ENCODE measurements around the gene ACTL8.
"Not testable (repeated sequence)": the region's sequence is repeated elsewhere in the genome, so short reads cannot be mapped to it uniquely, and the experiment has no call there.

ACTL8 gene

DNA sequence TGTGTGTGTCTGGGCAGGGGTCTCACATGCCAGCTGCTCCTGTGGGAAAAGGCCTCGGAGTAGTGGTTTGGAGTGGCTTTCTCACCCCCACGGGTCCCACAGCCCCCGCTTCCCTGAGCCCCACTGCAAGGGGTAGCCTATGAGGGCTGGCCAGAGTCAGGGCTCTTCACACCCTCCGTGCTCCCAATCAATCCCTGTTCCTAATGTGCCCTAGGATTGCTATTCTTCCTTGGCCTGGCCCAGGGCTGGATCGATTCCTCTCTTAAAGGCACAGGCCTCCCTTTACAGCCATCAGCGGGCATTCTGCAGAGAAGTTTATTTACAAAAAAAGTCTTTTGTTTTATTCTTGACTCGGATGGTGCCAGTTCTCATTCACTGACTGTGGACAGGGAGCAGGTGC, 19.3 kb upstream of the ACTL8 start:
- DNase-seq, result no peak

DNA sequence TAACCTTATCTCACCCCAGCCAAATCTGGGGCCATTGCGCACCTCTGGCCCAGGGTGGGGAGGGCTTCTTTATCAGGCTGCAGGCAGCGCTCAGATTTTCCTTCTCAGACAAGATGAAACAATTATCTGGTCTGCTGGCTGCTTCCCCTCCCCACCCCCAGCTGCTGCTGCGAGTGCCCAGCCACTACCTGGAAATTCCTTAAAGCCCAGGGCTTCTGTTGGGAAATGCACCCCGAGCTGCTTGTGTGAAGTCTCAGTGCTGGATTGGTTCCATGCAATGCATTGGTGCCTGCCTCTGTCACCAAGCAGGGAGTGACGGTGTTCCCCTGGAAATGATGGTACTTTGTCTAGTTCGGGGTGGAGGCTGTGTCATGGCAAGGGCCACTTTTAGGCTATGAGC, 18.5 kb upstream of the ACTL8 start:
- no peak for DNase-seq

DNA sequence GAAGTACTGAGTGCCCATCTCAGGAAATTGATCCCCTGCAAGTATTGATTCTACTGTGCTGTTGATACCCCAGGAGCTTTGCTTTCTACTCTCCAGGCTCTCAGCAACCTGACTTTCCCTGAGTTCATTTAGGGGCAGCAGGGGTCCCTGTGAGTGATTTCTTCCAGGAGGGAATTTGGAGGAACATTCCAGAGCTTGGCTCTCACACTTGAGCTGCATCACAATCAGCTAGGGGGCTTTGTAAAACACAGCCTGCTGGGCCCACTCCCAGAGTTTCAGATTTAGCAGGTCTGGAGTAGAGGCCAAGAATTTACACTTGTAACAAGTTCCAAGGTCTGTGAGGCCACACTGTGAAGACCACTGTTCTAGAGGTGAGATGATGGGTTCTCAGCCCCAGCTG, 16.1 kb upstream of the ACTL8 start:
- no peak for DNase-seq

DNA sequence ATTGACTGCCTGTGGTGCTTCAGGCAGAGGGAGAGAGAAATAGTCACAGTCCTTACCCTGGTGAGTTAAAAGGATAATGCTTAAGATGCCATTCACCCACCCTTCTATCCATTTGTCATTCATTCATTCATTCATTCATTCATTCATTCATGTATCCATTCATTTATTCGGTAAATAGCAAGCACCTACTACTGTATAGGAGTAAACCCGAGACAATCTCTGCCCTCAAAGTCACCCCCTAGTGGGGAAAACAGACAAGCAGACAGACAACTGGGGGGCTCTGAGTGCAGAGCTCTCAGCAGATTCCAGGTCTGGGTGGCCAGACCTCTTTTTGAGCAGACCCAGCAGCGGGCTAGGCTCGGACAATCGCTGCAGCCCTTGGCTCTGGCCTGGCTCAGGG, 14.1 kb upstream of the ACTL8 start:
- DNase-seq, result no peak

DNA sequence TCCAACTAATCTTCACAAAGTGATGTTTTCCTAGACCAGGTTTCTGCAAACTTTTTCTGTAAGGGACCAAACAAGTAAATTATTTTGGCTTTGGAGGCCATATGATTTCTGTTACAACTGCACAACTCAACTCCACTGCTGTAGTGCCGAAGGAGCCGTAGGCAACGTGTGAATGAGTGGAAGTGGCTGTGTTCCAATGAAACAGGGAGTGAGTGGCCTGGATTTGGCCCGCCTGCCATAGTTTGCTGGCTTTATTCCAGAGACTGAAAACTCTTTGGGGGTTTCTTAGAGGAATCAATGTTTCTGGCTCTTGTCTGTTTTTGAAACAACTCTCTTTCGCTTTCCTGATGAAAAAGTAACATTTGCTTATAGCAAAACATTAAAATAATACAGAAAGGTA, 12.6 kb upstream of the ACTL8 start:
- no peak for DNase-seq

DNA sequence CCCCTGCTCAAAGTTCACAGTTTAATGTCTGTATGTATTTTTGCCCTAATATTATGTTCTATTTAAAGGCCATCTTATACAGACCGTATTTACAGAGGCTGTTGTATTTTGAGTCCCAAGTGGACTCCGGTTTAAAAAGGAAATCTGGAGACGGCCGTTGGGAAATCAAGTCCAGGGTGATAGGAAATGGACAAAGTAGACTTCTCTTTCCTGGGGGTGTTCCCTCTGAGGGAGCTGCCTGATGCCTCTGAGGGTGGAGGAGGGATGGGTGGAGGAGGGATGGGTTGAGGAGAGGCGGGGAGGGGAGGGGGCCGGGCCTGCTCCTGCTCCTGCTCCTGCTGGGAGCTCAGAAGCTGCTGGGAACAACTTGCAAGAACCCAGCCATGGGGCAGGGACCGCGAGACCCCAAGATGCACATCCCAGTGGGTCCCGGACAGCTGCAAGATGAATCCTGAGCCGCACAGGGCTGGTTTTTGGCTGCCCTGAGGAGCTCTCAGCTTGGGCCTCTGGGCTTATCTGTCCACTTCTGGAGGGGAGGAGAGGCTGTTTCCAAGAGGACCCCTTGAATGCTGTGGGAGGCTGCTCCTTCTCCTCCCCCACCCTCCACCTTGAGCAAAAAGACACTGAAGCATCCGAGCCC, 12.0 kb upstream of the ACTL8 start:
- no peak for DNase-seq

DNA sequence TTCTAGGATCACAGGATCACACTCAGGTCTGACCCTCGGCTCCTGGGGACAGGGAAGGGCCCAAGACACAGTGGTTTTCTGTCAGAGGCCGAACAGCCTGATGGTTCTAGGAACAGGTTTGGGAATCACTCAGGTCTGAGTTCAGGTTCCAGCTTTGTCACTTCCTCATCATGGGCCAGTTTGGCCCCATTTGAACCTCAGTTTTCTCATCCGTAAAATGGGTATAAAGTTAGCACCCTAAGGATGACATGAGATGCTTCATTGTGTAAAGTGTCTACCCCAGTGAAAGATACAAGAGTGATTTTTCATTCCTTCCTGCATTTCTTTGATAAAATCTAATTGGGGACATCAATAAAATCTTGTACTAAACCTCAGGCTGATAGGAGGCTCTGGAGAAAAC, 11.2 kb upstream of the ACTL8 start:
- no peak for DNase-seq

DNA sequence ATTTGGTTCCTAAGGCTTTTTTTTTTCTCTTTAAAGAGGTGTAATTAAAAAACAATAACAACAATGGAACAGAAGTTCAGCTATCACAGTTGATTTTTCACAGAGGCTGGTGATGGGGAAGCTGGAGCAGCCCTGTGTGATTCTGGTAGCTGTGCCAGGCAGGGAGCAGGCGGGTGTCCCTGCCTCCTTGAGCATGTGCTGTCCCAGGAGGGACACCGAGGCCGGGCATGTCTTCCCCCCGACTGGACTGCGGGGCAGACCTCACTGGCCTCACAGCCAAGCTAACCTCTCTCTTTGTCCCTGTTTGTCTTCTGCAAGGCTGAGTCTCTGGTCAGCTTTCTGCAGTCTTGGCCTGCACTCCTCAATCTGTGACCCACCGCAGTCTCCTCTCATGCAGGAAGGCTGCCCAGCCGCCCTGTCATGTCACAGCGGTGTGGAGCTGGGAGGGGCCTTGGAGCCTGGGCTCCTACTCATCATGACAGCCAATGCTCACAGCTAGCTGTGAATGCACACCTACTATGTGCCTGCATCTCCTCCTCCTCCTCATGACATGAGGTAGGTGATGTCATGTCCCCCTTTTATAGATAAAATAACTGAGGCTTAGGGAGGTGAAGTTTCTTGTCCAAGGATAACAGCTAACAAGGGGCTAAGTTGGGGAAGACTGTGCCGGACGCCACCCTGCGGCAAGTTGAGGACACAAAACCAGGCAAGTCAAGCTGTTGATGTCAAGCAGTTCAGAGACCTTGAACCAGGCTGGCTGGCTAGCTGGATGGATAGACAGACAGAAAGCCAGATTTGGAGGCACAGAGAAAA, 10.3 kb upstream of the ACTL8 start:
- no peak for DNase-seq

DNA sequence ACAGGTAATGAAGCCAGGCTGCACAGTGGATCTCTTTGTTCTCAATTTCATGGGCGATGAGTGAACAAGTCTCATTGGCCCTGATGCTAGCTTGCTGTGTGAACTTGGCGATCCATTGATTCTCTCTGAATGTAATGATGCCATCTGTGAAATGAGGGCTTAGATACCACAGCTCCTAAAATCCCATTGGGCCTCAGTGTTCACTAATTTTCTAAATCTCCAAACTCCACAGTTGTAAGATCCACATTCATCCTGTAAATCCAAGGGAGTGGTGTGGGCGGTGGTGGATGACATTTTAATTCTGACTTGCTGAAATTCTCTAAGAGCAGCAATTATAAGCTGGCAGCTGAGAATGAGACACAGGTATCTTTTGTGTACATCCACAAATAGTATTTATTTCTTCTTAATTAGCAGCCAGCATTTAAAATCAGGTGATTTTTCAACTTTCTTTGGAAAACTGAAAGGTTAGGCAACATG, 9.6 kb upstream of the ACTL8 start:
- DNase-seq, result no peak

DNA sequence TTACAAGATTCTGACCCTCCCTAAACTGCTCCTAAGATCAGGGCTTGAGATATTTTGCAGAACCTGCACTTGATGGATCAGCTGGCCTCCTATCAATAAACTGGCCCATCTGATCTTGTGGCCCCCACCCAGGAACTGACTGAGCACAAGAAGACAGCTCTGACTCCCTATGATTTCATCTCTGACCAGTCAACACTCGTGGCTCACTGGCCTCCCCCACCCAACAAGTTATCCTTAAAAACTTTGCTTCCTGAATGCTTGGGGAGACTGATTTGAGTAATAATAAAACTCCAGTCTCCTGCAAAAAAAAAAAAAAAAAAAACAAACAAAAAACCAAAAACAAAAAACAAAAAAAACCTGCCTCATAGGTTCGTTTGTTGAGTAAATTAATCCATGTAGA, 8.9 kb upstream of the ACTL8 start:
- DNase-seq, result not testable (repeated sequence)

DNA sequence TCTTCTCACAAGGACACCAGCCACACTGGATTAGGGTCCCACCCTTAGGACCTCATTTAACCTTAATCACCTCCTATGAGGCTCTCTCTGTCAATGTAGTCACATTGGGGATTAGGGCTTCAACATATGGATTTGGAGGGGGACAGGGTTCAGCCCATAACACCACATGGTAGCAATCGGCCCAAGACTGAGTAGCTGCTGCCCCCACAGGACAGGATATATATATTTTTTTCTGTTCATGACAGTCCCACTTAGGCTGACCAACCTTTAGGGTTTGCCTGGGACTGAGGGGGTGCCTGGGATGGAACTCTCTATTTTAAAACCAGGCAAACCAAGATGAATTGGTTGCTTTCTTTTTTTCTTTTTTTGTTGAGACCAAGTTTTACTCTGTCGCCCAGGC, 8.2 kb upstream of the ACTL8 start:
- DNase-seq, result no peak

DNA sequence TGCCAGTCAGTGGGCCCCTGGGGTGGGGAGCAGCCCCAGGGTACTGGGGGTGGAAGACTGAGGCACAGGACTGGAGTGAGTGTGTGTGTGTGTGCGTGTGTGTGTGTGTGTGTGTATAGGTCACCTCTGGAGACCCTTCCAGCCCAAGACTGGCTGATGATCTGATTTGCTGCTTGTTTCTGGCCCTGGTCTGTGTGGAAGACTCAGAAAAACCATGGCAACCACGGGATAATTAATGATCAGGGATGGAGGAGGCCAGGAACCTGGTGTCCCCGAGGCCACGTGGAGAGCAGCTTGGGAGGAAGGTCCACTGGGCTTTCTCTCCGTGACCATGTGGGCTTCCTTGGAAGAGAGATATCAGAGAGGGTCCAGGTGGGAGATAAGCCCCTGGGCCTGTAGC, 4.8 kb upstream of the ACTL8 start:
- DNase-seq, result no peak

DNA sequence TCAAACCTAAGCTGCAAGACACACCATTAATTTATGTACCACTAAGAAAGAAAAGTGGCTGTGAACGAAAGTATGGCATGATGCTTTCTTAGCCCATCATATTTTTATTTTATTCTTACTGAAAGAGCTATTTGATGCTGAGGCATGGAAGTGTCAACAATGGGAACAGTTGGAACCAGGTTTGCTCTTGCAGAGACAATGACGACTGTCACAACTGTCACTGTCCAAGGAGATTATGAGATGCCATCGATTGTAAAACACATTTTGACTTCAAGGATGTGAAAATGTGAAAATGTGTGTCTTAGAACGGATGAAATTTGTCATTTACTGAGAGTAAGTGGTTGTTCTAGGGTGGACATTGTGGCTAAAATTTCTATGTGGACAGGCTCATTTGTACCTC, 2.8 kb upstream of the ACTL8 start:
- no peak for DNase-seq

DNA sequence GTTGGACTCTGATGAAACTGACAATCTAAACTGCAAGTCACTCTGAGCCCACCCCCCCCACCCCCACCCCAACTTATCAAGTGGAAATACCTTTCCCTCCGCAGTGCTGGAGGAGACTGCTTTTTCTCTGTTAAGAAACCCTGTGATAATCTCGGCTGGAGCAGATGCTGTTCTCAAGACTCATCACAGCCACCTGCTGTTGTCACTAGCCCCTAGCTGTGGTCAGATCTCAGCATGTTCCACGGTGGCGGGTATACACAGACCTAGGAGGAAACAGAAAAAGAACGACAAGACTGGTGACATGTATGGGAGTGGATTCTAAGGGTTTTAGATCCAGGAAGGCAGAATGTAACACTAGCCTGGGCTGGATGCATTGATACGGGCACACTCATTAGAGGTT, 2.3 kb downstream of the ACTL8 start:
- no peak for DNase-seq

DNA sequence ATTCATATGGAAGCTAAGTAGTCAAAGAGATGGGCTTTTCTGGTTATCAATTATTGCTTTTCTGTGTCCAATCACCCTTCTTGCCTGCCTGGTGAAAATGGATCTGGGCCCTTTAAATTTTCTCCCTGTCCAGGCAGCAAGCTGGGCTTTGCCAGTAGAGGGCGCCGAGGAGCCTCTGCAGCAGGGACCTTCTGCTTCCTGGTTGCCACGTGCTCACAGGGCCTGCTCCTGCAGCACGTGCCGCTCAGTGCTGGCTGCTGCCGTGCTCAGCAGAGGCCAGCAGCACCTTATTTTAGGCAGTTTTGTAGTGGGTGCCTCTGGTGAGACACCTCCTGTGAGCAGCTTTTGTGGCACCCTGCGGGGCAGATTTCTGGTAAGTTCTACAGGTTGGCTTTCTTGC, 4.0 kb downstream of the ACTL8 start:
- DNase-seq, result no peak

DNA sequence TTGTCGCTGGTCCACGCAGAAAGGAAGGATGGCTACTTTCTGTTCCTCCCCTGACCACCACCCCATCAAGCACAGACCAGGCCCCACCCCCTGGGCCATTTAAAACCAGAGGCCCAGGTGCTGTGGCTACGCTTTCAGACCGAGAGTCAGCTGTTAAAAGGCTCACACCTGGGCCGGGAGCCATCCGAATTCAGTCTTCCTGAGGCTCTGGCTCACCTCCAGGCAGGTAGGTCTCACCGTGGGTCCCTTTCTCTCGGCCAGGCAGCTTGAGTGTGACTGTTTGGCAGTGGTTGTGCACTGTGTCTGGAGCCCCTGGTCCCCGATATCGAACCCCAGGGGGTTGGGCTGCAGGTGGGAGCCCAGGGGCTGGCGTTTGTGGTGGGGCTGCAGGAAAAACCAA, 7.2 kb downstream of the ACTL8 start:
- no peak for DNase-seq

DNA sequence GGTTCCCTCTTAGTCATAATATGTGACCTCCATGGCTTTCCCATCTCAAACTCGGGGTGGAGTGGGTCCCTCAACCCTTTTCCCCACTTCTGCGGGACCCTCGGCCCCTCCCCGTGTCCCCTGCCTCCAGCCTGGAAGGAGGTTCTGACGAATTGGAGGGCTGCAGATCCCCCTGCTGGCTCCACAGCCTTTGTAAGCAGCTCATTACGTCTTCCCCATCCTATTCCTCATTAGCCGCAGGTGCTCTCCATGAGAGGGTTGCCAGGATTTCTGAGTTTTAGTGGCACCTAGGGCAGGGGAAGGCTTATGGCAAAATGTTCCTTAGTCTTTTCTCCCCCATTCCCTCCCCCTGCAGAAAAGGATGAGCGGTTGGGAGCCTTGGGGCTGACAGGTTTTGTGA, 8.3 kb downstream of the ACTL8 start:
- DNase-seq, result no peak

DNA sequence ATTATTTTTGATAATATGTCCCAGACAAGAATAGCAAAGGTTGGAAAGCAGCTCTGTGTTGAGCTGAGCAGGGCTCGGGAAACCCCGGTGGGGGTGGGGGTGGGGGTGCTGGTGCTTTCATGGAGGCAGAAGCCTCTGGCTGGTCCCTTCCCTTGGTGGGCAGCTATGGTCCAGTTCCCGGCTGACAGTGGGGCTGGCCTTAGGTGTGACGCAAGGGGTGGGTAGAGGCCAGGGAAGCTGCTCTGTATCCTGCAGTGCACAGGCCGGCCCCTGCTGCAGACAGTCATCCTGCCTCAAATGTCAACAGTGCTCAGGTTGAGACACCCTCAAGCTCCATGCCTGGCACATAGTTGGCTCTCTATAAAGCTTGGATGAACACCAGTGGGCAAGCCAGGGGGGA, 8.9 kb downstream of the ACTL8 start:
- no peak for DNase-seq

DNA sequence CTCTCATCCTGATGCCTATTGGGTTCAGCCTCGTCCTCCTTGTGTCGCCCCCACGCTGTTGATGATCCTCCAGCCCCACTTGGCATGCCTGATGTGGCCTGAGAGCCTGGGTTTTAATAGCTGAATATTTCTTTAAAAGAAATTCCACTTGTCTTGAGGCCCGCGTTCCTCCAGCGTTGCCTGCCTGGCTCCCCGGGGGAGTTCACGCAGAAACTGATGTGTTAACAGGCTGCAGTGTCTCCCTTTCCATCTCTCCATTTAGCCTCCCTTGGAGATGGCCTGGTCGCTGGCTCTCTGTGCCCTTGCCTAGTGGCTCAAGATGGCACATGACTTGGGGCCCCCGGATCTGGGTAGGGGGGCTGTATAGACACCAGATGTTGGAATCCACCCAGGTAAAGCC, 9.5 kb downstream of the ACTL8 start:
- no peak for DNase-seq

DNA sequence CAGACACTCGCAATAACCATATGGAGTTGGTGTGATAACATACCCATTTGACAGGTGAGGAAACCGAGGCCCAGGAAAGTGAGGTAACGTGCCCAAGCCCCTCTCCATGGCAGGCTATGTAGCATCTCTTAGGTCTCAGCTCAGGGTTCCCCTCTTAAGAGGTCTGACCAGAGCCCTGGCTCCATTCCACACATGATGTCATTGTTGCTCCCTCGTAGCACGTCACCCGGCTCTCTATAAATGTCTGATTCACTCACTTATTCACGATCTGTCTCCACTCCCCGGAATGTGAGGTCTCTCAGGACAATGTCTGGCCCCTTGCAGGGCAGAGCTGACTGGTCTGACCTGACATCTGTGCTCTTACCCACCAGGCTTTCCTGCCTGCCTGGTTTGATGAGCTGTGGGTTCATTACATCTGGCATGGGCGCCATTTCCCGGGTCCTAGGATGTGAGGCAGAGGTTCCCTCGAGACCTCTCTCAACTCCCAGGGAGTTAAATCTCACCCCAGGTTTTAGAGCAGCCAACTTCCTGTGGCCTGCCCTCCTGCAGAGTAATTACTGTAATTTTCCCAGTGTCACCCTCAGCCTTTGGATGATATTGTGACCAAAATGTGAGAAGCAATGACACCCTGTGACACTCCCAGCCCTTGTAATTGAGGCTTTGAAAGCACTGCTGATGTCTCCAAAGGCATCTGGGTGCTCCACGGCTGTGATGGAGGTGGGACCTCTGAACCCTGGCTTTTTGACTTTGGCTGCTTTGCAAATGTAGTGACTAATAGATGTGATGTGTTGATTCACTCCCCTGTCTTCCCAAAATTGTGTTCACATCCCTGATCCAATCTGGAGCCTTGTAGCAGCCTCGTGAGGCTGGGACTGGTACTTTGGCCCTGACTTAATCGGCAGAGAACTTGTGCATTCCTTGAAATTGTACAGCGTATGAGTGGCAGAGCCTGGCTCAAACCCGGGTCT, 10.6 kb downstream of the ACTL8 start:
- no peak for DNase-seq

DNA sequence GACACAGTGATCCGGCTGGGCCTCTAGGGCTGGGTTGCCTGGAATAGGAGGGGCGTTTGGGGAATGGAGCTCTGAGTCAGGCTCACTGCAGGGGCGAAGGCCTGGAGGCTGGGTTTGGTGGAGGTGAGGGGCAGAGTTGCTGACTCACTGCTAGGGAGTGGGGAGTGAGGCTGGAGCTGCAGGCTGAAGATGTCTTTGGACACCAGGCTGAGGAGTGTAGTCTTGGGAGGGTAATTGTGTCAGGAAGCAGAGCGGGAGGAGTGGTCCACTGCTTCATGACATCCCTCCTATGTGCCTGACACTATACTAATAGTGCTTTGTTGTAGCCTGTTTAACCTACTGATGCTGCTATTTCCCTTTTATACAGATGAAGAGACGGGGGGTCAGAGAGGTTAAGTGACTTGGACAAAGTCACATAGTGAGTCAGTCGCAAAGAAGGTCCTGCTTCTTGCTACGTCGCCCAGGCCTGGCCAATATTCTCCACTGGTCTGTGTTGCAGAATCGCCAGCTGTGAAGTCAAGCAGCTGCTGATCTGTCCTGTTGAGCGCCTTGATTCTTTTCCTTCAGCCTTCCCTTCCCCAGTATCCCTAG, 13.6 kb downstream of the ACTL8 start:
- no peak for DNase-seq

DNA sequence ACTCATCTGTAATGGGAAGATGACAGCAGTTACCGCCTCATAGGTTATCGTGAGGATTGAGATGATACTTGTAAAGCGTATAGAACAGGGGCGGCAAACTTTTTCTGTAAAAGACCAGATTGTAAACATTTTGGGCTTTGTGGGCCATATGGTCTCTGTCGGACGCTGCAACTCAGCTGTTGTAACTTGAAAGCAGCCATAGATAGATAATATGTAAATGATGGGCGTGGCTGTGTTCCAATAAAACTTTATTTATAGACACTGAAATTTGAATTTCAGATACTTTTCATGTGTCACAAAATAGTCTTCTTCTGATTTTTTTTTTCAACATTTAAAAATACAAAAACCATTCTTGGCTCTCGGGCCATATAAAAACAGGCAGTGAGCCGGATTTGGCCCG, 15.8 kb downstream of the ACTL8 start:
- no peak for DNase-seq

DNA sequence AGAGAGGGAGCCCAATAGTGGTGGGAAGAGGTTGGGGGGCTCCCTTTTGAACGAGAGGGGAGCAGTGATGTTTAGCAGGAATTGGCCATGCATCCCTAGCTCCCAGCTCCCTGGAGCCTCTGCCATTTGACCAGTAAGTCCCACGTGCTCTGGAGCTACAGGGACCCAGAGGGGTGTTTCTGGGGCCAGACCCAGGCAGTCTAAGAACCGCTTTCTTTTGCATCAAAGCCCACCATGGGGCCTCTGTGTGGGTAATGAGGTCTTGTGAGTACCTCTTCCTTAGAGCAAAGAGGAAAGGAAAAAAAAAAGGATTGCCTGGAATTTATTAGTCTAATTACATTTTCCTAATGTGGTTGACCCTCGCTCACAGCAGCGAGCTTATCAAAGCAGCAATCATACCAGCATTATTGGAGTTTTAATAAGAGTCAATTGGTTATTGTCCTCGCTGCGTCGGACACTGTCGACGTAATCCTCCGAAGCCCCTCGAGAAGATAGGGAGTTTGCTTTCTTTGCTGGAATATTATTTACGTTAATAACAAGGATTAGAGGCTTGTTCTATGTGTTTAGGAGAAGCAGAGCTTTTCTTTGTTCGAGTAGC, 17.6 kb downstream of the ACTL8 start:
- no peak for DNase-seq
